ENCODE data around the gene STPG4. TPM values are rescaled to one million over a fixed set of nuclear protein-coding genes. Genes with fewer than 3 reads are reported as not detected.
"Not testable (repeated sequence)": the region's sequence is repeated elsewhere in the genome, so short reads cannot be mapped to it uniquely, and the experiment has no call there.

The STPG4 gene
- polyA plus RNA-seq, 4 donors = 0.22 TPM; not detected in 3

- DNase-seq (ENCODE audit: low read depth in 4 of 4, low spot score in 2 of 4) = no peak
Measured at GRCh38 chr2:47173986-47174732, 19.1 kb upstream of the STPG4 start.

- DNase-seq (ENCODE audit: low read depth in 4 of 4, low spot score in 2 of 4) = no peak
Measured at GRCh38 chr2:47172922-47173695, 18.0 kb upstream of the STPG4 start.

- no peak for DNase-seq (ENCODE audit: low read depth in 4 of 4, low spot score in 2 of 4)
Measured at GRCh38 chr2:47172156-47172921, 17.2 kb upstream of the STPG4 start.

- no peak for DNase-seq (ENCODE audit: low read depth in 4 of 4, low spot score in 2 of 4)
Measured at GRCh38 chr2:47169784-47170183, 14.7 kb upstream of the STPG4 start.

- not testable (repeated sequence) for DNase-seq (ENCODE audit: low read depth in 4 of 4, low spot score in 2 of 4)
Measured at GRCh38 chr2:47168895-47169294, 13.8 kb upstream of the STPG4 start.

- no peak for DNase-seq (ENCODE audit: low read depth in 4 of 4, low spot score in 2 of 4)
Measured at GRCh38 chr2:47167149-47167548, 12.0 kb upstream of the STPG4 start.

- no peak for DNase-seq (ENCODE audit: low read depth in 4 of 4, low spot score in 2 of 4)
Measured at GRCh38 chr2:47165001-47165555, 10.0 kb upstream of the STPG4 start.

- no peak for DNase-seq (ENCODE audit: low read depth in 4 of 4, low spot score in 2 of 4)
Measured at GRCh38 chr2:47162780-47163179, 7.7 kb upstream of the STPG4 start.

GRCh38 chr2:47161475-47161874, 6.4 kb upstream of the STPG4 start:
- no peak for DNase-seq (ENCODE audit: low read depth in 4 of 4, low spot score in 2 of 4)

GRCh38 chr2:47160660-47161059, 5.6 kb upstream of the STPG4 start:
- DNase-seq (ENCODE audit: low read depth in 4 of 4, low spot score in 2 of 4) = no peak

GRCh38 chr2:47160211-47160610, 5.1 kb upstream of the STPG4 start:
- no peak for DNase-seq (ENCODE audit: low read depth in 4 of 4, low spot score in 2 of 4)

- no peak for DNase-seq (ENCODE audit: low read depth in 4 of 4, low spot score in 2 of 4)
Measured at GRCh38 chr2:47159627-47160026, 4.5 kb upstream of the STPG4 start.

GRCh38 chr2:47158576-47158975, 3.5 kb upstream of the STPG4 start:
- DNase-seq (ENCODE audit: low read depth in 4 of 4, low spot score in 2 of 4) = no peak

- no peak for DNase-seq (ENCODE audit: low read depth in 4 of 4, low spot score in 2 of 4)
Measured at GRCh38 chr2:47152803-47153202, 2.3 kb downstream of the STPG4 start.

- no peak for DNase-seq (ENCODE audit: low read depth in 4 of 4, low spot score in 2 of 4)
Measured at GRCh38 chr2:47150175-47150574, 4.9 kb downstream of the STPG4 start.

GRCh38 chr2:47147021-47147420, 8.1 kb downstream of the STPG4 start:
- no peak for DNase-seq (ENCODE audit: low read depth in 4 of 4, low spot score in 2 of 4)

GRCh38 chr2:47145466-47145865, 9.6 kb downstream of the STPG4 start:
- no peak for DNase-seq (ENCODE audit: low read depth in 4 of 4, low spot score in 2 of 4)

- DNase-seq (ENCODE audit: low read depth in 4 of 4, low spot score in 2 of 4) = no peak
Measured at GRCh38 chr2:47141520-47141919, 13.6 kb downstream of the STPG4 start.

GRCh38 chr2:47134386-47135090, 20.6 kb downstream of the STPG4 start:
- DNase-seq (ENCODE audit: low read depth in 4 of 4, low spot score in 2 of 4) = no peak

GRCh38 chr2:47133046-47133445, 22.1 kb downstream of the STPG4 start:
- DNase-seq (ENCODE audit: low read depth in 4 of 4, low spot score in 2 of 4) = no peak
